Caco-2 (cell line): Measurements from ENCODE around the gene ABLIM2. TPM values are rescaled to one million over a fixed set of nuclear protein-coding genes. Genes with fewer than 3 reads are reported as not detected.

Experiments used
- BruUV-seq: library from RNA; stranded (reverse); fragments of 400-500 nt; replicated peaks from 2 replicates; lab custom pipeline; 2021; lab: Mats Ljungman, UMichigan
- CTCF ChIA-PET: fragments of 300-600 bp; sonication (Branson Sonifier 250); formaldehyde crosslinking; loops from one replicate; lab custom pipeline; 2022; ENCODE audit warnings: antibody characterized with exemption; lab: Charles Lee
- POLR2A ChIA-PET: fragments of 300-600 bp; sonication (Branson Sonifier 250); formaldehyde crosslinking; loops from one replicate; lab custom pipeline; 2022; ENCODE audit warnings: antibody characterized with exemption; lab: Charles Lee
- DNase-seq, 2 experiments: peaks; one replicate each; pipeline versions ENCODE4 v3.0.0 to v3.0.0-alpha.2; 2020 to 2022
- H3K27me3 ChIP-seq: replicated peaks from 2 replicates; pipeline ENCODE4 v1.6.0; 2011; ENCODE audit warnings: low read length; ENCODE audit not compliant: control insufficient read depth, insufficient read depth
- H3K36me3 ChIP-seq: 2 replicates; pipeline ENCODE4 v1.5.1; 2011; ENCODE audit warnings: low read length; ENCODE audit not compliant: control insufficient read depth, insufficient read depth
- H3K4me1 ChIP-seq: fragments of 250-450 bp; sonication (Bioruptor Pico); 2 replicates; pipeline ENCODE4 v1.5.1; 2020; ENCODE audit warnings: mild to moderate bottlenecking
- H3K4me3 ChIP-seq: 2 replicates; pipeline ENCODE4 v1.5.1; 2011; ENCODE audit warnings: low read depth, mild to moderate bottlenecking, control low read depth, low read length
- H3K9me3 ChIP-seq: fragments of 250-450 bp; sonication (Bioruptor Pico); 2 replicates; pipeline ENCODE4 v1.5.1; 2020; ENCODE audit warnings: mild to moderate bottlenecking, moderate library complexity
- H3K27ac Mint-ChIP-seq: one replicate; pipeline ENCODE4 v1.8.0; 2022; ENCODE audit warnings: mixed read lengths; ENCODE audit not compliant: unreplicated experiment
- H3K27me3 Mint-ChIP-seq: one replicate; pipeline ENCODE4 v1.8.0; 2022; ENCODE audit warnings: mixed read lengths; ENCODE audit not compliant: insufficient read depth, unreplicated experiment
- H3K36me3 Mint-ChIP-seq: one replicate; pipeline ENCODE4 v1.8.0; 2022; ENCODE audit warnings: mild to moderate bottlenecking, mixed read lengths; ENCODE audit not compliant: insufficient read depth, unreplicated experiment
- H3K4me1 Mint-ChIP-seq: one replicate; pipeline ENCODE4 v1.8.0; 2022; ENCODE audit warnings: low read depth, mixed read lengths; ENCODE audit not compliant: unreplicated experiment
- H3K4me3 Mint-ChIP-seq: one replicate; pipeline ENCODE4 v1.8.0; 2022; ENCODE audit warnings: mild to moderate bottlenecking, moderate library complexity, mixed read lengths; ENCODE audit not compliant: unreplicated experiment
- H3K9me3 Mint-ChIP-seq: one replicate; pipeline ENCODE4 v1.8.0; 2022; ENCODE audit warnings: mixed read lengths; ENCODE audit not compliant: unreplicated experiment
- CTCF ChIP-seq, 2 experiments: fragments of 200-600 bp in 1 of 2; IDR thresholded peaks; 1 replicate in 1 of 2; 2 replicates in 1 of 2; pipeline versions ENCODE4 v1.5.1 to v1.8.0; 2011 to 2022; ENCODE audit warnings: antibody characterized with exemption in 1 of 2, control low read depth in 1 of 2, inconsistent platforms in 1 of 2, low read depth in 1 of 2, low read length in 1 of 2, mild to moderate bottlenecking in 1 of 2, moderate library complexity in 1 of 2; ENCODE audit not compliant: insufficient read depth in 1 of 2, severe bottlenecking in 1 of 2, unreplicated experiment in 1 of 2
- intact Hi-C: fragments of 100-400 bp; cut with micrococcal nuclease; formaldehyde crosslinking; loops from one replicate; pipeline ENCODE4 v1.10.0; 2022; ENCODE audit not compliant: unreplicated experiment
- total RNA-seq: library from RNA; stranded (reverse); gene quantifications from 2 replicates; pipeline ENCODE4 v1.2.3, GENCODE V29; 2022

Gene ABLIM2
- total RNA-seq, 1 experiment from 2014 or later = 0.23 TPM

GRCh38 chr4:8005814-8006215 is 152.8 kb downstream of the ABLIM2 start:
- Mint-ChIP-seq H3K27me3 (no peaks in the 10 kb centered on the region), H3K27ac (no peak overlapping the region), H3K4me3 (no peak overlapping the region), H3K4me1 (no peaks in the 10 kb centered on the region), H3K36me3 (no peaks in the 10 kb centered on the region), H3K9me3 (no peaks in the 10 kb centered on the region)
- Histone ChIP-seq H3K27me3 (no peaks in the 10 kb centered on the region), H3K36me3 (no peaks in the 10 kb centered on the region), H3K4me1 (no peaks in the 10 kb centered on the region), H3K9me3 (no peaks in the 10 kb centered on the region), H3K4me3 (no peak overlapping the region)
- no peak for TF ChIP-seq CTCF (IDR thresholded peaks at IDR 0.05; ENCODE audit: insufficient read depth in 1 of 2, low read depth in 1 of 2, low read length in 1 of 2, severe bottlenecking in 1 of 2, unreplicated experiment in 1 of 2)
- intact Hi-C loops = no loop called here
- no TSS peak for BruUV-seq
- no peak for DNase-seq
- CTCF ChIA-PET = no interaction called here
- POLR2A ChIA-PET = no interaction called here

- Mint-ChIP-seq H3K4me3 (no peak overlapping the region), H3K36me3 (no peaks in the 10 kb centered on the region), H3K4me1 (no peaks in the 10 kb centered on the region), H3K9me3 (no peaks in the 10 kb centered on the region), H3K27ac (no peak overlapping the region), H3K27me3 (no peaks in the 10 kb centered on the region)
- DNase-seq = no peak
- intact Hi-C loops = no loop called here
- H3K4me1 ChIP-seq = no peaks in the 10 kb centered on the region
- TF ChIP-seq CTCF (IDR thresholded peaks at IDR 0.05; ENCODE audit: insufficient read depth in 1 of 2, low read depth in 1 of 2, low read length in 1 of 2, severe bottlenecking in 1 of 2, unreplicated experiment in 1 of 2) = no peak
- CTCF ChIA-PET = no interaction called here
- no peaks in the 10 kb centered on the region for H3K36me3 ChIP-seq
- no peak overlapping the region for H3K4me3 ChIP-seq
- BruUV-seq = no TSS peak
- POLR2A ChIA-PET = no interaction called here
- no peaks in the 10 kb centered on the region for H3K9me3 ChIP-seq
- no peaks in the 10 kb centered on the region for H3K27me3 ChIP-seq
Measured at GRCh38 chr4:8005033-8005808, 153.4 kb downstream of the ABLIM2 start.

- no peaks in the 10 kb centered on the region for H3K36me3 ChIP-seq
- intact Hi-C loops = no loop called here
- H3K4me1 ChIP-seq = no peaks in the 10 kb centered on the region
- no peak for TF ChIP-seq CTCF (IDR thresholded peaks at IDR 0.05; ENCODE audit: insufficient read depth in 1 of 2, low read depth in 1 of 2, low read length in 1 of 2, severe bottlenecking in 1 of 2, unreplicated experiment in 1 of 2)
- Mint-ChIP-seq H3K27me3 (no peaks in the 10 kb centered on the region), H3K27ac (no peak overlapping the region), H3K9me3 (no peaks in the 10 kb centered on the region), H3K4me3 (no peak overlapping the region), H3K4me1 (no peaks in the 10 kb centered on the region), H3K36me3 (no peaks in the 10 kb centered on the region)
- no TSS peak for BruUV-seq
- POLR2A ChIA-PET = no interaction called here
- CTCF ChIA-PET = no interaction called here
- no peak overlapping the region for H3K4me3 ChIP-seq
- no peaks in the 10 kb centered on the region for H3K27me3 ChIP-seq
- no peaks in the 10 kb centered on the region for H3K9me3 ChIP-seq
- no peak for DNase-seq
Measured at GRCh38 chr4:8004066-8004465, 154.5 kb downstream of the ABLIM2 start.
